Measurements from ENCODE around the gene SOHLH1.
"Not testable (repeated sequence)": the region's sequence is repeated elsewhere in the genome, so short reads cannot be mapped to it uniquely, and the experiment has no call there.

- TF ChIP-seq POLR2A, CTCF, POLR2AphosphoS5 (IDR thresholded peaks at IDR 0.05): not testable (repeated sequence)
Observed at GRCh38 chr9:135672786-135673185, 26.5 kb downstream of the SOHLH1 start.

All from sigmoid colon (tissue), 4 donors.